HCT116 (cell line): Measurements from ENCODE around the gene PGC. TPM values are rescaled to one million over a fixed set of nuclear protein-coding genes. Genes with fewer than 3 reads are reported as not detected.

Experiments used
- ATAC-seq: fragments of 200-7000 bp; cut with Tn5 transposase; 2 replicates; pipeline ENCODE4 v1.9.1; 2020; ENCODE audit warnings: mild to moderate bottlenecking, moderate library complexity
- BruUV-seq: library from RNA; stranded (reverse); fragments of 400-500 nt; replicated peaks from 2 replicates; lab custom pipeline; 2021; lab: Mats Ljungman, UMichigan
- CTCF ChIA-PET: fragments of 300-600 bp; sonication (Branson Sonifier 250); formaldehyde crosslinking; loops from one replicate; lab custom pipeline; 2021; ENCODE audit warnings: antibody characterized with exemption; lab: Charles Lee
- POLR2A ChIA-PET: fragments of 300-600, 350-600 bp; sonication (Branson Sonifier 250); formaldehyde crosslinking; loops from one replicate; lab custom pipeline; 2021; ENCODE audit warnings: antibody characterized with exemption; lab: Charles Lee
- RAD21 ChIA-PET, 2 experiments: fragments of 300-600 bp; sonication (Branson Sonifier 250); formaldehyde crosslinking; loops; one replicate each; lab custom pipeline; 2023; ENCODE audit warnings: low total read pairs in 2 of 2; ENCODE audit not compliant: uncharacterized antibody in 2 of 2, unreplicated experiment in 2 of 2, low non-redundant PET in 1 of 2; lab: Charles Lee
- DNase-seq: peaks from one replicate; pipeline ENCODE4 v3.0.0-alpha.2; 2010; ENCODE audit warnings: low read depth, low spot score
- H2AFZ ChIP-seq: fragments of 200-600 bp; shearing (Covaris generic), sonication (generic); 2 replicates; pipeline ENCODE4 v1.6.1; 2017; ENCODE audit warnings: low read depth, mixed run types, mixed read lengths, antibody characterized with exemption, low read length; ENCODE audit not compliant: poor library complexity, severe bottlenecking
- H3K27ac ChIP-seq: 2 replicates; pipeline ENCODE4 v1.5.1; 2012; ENCODE audit warnings: low read depth, low read length
- H3K27me3 ChIP-seq: fragments of 200-600 bp; sonication (generic); 2 replicates; pipeline ENCODE4 v1.6.1; 2016; ENCODE audit warnings: mixed run types, low read length, mixed read lengths; ENCODE audit not compliant: insufficient read depth
- H3K36me3 ChIP-seq, 2 experiments: fragments of 200-500 bp in 1 of 2; fragments of 200-600 bp in 1 of 2; sonication (Bioruptor generic) in 1 of 2; sonication (generic) in 1 of 2; 2 replicates each; pipeline versions ENCODE4 v1.5.1 to v1.6.1; 2014 to 2016; ENCODE audit warnings: low read length in 2 of 2, inconsistent platforms in 1 of 2, mixed read lengths in 1 of 2, mixed run types in 1 of 2; ENCODE audit not compliant: insufficient read depth in 2 of 2, control insufficient read depth in 1 of 2
- H3K4me1 ChIP-seq, 2 experiments: fragments of 200-600 bp in 1 of 2; sonication (generic) in 1 of 2; 2 replicates each; pipeline versions ENCODE4 v1.5.1 to v1.6.1; 2012 to 2017; ENCODE audit warnings: low read length in 2 of 2, inconsistent platforms in 1 of 2, mild to moderate bottlenecking in 1 of 2, mixed read lengths in 1 of 2, mixed run types in 1 of 2, moderate library complexity in 1 of 2; ENCODE audit not compliant: insufficient read depth in 2 of 2, control insufficient read depth in 1 of 2
- H3K4me2 ChIP-seq: fragments of 200-600 bp; sonication (generic); 2 replicates; pipeline ENCODE4 v1.6.1; 2017; ENCODE audit warnings: mixed run types, low read length, mixed read lengths
- H3K4me3 ChIP-seq, 2 experiments: fragments of 200-600 bp in 1 of 2; sonication (generic) in 1 of 2; replicated peaks in 1 of 2; 2 replicates each; pipeline ENCODE4 v1.5.1; 2011 to 2016; ENCODE audit warnings: low read length in 2 of 2, control low read depth in 1 of 2, low read depth in 1 of 2, mild to moderate bottlenecking in 1 of 2, mixed read lengths in 1 of 2, mixed run types in 1 of 2
- H3K79me2 ChIP-seq: fragments of 200-600 bp; sonication (generic); 2 replicates; pipeline ENCODE4 v1.6.1; 2017; ENCODE audit warnings: mild to moderate bottlenecking, mixed run types, low read length, moderate library complexity, mixed read lengths; ENCODE audit not compliant: insufficient read depth
- H3K9ac ChIP-seq: fragments of 200-600 bp; sonication (generic); 2 replicates; pipeline ENCODE4 v1.6.1; 2016; ENCODE audit warnings: low read length, mixed read lengths
- H3K9me2 ChIP-seq: fragments of 200-600 bp; sonication (generic), shearing (Covaris generic); 2 replicates; pipeline ENCODE4 v1.6.1; 2017; ENCODE audit warnings: mixed run types, mild to moderate bottlenecking, moderate library complexity; ENCODE audit not compliant: insufficient read depth
- H3K9me3 ChIP-seq, 2 experiments: fragments of 200-500 bp in 1 of 2; fragments of 200-600 bp in 1 of 2; sonication (Bioruptor generic) in 1 of 2; sonication (generic) in 1 of 2; 2 replicates each; pipeline ENCODE4 v1.6.1; 2014 to 2017; ENCODE audit warnings: low read length in 2 of 2, mixed read lengths in 2 of 2, inconsistent platforms in 1 of 2, low read depth in 1 of 2, mild to moderate bottlenecking in 1 of 2, mixed run types in 1 of 2, moderate library complexity in 1 of 2; ENCODE audit not compliant: control insufficient read depth in 1 of 2, insufficient read depth in 1 of 2
- H4K20me1 ChIP-seq: fragments of 200-600 bp; sonication (generic), shearing (Covaris generic); 2 replicates; pipeline ENCODE4 v1.6.1; 2017; ENCODE audit warnings: mixed run types, mild to moderate bottlenecking, moderate library complexity; ENCODE audit not compliant: insufficient read depth
- CEBPB ChIP-seq: IDR thresholded peaks from 2 replicates; pipeline ENCODE4 v1.6.1; 2012; ENCODE audit warnings: low read depth
- EZH2 ChIP-seq: fragments of 200-600 bp; sonication (generic); IDR thresholded peaks from 2 replicates; pipeline ENCODE4 v1.6.1; 2017; ENCODE audit warnings: antibody characterized with exemption, mixed run types
- REST ChIP-seq: IDR thresholded peaks from 2 replicates; pipeline ENCODE4 v1.6.1; 2012; ENCODE audit warnings: low read depth
- TCF7L2 ChIP-seq: IDR thresholded peaks from 2 replicates; pipeline ENCODE4 v1.7.0; 2011; ENCODE audit warnings: borderline replicate concordance, inconsistent platforms; ENCODE audit not compliant: insufficient read depth, insufficient read length; ENCODE audit errors: extremely low read depth
- intact Hi-C: fragments of 100-400 bp; cut with micrococcal nuclease; formaldehyde crosslinking; loops from 2 replicates; pipeline ENCODE4 v1.10.0; 2022
- total RNA-seq: library from RNA; stranded (reverse); gene quantifications from one replicate; pipeline ENCODE4 v1.2.1, GENCODE V29; 2021; ENCODE audit not compliant: unreplicated experiment

Gene PGC
- total RNA-seq, 1 experiment from 2014 or later = 1.2 TPM

DNA sequence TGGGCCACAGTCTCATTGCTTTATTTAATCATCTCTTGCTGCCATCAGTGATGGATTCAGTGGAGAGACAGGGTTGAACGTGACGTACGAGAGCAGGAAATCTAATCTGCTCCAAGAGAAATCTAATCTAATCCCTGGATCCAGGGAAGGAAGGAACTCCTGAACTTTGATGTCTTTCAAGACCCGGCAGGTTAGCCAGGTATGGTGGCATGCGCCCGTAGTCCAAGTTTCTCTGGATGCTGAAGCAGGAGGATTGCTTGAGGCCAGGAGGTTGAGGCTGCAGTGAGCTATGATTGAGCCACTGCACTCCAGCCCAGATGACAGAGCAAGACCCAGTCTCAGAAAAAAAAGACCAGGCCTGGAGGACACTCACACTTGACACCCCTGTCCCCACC, 11.4 kb upstream of the PGC start:
- RAD21 ChIA-PET = no interaction called here

More for the DNA sequence above, 11.4 kb upstream of the PGC start:
- Histone ChIP-seq H3K4me2 (no peak overlapping the region), H3K9me3 (no peaks in the 10 kb centered on the region), H3K9me2 (no peaks in the 10 kb centered on the region), H3K9ac (no peak overlapping the region), H2AFZ (no peak overlapping the region), H3K79me2 (no peaks in the 10 kb centered on the region), H3K27me3 (no peaks in the 10 kb centered on the region), H4K20me1 (no peaks in the 10 kb centered on the region), H3K4me3 (no peak overlapping the region), H3K4me1 (peaks cover 0 to 3% of the 10 kb centered on the region in 2 experiments; a peak in 1 of 4 replicates), H3K27ac (no peak overlapping the region), H3K36me3 (no peaks in the 10 kb centered on the region)
- intact Hi-C loops = no loop called here
- ATAC-seq (no peak), DNase-seq (no peak)
- TF ChIP-seq EZH2 (no peak), CEBPB (no peak), REST (no peak), TCF7L2 (no peak)
- ChIA-PET CTCF (no interaction called here), POLR2A (no interaction called here)
- BruUV-seq = no TSS peak
